GM18861 (cell line): ENCODE results near the gene UGT2A3.

ENCODE experiments used
- ATAC-seq: cut with Tn5 transposase; IDR thresholded peaks from one replicate; pipeline ENCODE4 v1.9.1; 2021; ENCODE audit not compliant: unreplicated experiment

Gene UGT2A3

DNA sequence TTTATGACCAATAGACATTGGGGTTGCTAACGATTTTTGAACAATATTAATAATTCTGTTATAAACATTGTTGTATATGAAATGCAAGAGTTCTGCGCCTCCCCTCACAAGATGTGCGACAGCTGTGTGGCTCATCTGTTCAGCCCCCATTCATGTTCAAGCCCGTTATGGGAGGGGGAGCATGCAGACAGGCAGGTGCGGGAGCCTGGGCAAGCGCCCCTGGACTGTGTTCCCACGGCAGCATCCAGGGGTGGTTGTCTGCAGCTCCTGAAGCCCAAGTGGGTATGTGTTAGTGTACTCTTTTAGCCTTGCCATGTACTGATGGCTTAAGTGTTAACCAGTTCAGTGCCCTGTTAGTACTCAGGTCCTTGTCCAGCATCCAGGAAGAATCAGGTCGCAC lies 34.6 kb downstream of the UGT2A3 start:
- no peak for ATAC-seq

GRCh38 chr4:68912807-68913206 lies 38.8 kb downstream of the UGT2A3 start:
- ATAC-seq, result no peak

GRCh38 chr4:68909385-68909784 lies 42.2 kb downstream of the UGT2A3 start:
- no peak for ATAC-seq

DNA sequence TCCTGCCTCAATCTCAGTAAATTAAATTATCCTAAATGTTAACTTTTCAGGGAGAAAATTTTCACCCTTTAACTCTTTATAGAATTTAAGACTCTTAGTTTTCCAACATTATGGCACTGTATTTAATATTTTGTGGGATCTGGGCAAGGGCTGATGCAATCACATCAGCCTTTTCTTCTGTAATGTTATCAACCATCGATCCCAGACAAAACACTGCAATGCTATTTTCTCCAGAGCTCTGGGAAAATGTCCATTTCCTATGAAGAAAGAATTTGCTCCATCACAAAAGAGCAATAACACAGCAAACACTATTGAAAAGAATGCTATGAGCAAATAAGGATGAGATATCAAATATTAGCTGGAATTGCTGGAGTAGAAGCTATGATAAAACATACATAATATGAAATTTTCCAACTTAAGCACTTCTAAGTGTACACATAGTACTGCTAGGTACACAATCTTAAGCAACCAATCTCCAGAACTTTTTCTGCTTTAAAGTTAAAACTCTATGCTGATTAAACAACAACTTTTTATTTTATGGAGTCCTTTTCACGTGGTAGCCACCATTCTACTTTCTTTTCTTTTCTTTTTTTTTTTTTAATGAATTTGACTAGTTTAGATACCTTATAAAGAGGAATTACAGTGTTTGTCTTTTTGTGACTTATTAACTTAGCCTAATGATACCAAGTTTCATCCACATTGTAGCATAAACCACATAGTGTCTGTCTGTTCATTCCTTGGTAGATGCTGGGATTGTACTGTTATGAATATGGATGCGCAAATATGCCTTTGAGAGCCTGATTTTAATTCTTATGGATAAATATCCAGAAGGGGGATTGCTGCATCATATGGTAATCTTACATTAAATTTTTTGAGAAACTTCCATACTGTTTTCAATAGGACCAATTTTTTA lies 43.6 kb downstream of the UGT2A3 start:
- ATAC-seq, result no peak

- no peak for ATAC-seq
Observed at GRCh38 chr4:68907245-68907644, 44.4 kb downstream of the UGT2A3 start.

DNA sequence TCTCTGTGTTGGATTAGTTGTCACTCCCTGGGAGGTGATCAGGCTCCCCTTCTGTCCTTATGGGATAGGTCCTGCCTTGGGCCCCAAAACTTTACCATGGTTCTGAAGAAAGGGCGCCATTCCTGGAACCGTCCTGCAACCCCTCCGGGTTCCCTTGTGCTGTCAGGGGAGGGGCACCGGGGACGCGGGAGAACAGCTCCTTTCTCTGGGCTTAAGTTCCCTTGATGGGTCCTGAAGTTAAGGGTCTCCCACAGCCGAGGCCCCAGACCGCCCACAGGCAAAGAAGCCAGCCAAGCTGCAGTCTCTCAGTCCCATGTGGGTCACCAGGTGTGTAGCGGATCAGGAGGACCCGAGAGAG lies 44.8 kb downstream of the UGT2A3 start:
- ATAC-seq, result no peak

GRCh38 chr4:68905939-68906779 lies 45.4 kb downstream of the UGT2A3 start:
- ATAC-seq, result no peak

DNA sequence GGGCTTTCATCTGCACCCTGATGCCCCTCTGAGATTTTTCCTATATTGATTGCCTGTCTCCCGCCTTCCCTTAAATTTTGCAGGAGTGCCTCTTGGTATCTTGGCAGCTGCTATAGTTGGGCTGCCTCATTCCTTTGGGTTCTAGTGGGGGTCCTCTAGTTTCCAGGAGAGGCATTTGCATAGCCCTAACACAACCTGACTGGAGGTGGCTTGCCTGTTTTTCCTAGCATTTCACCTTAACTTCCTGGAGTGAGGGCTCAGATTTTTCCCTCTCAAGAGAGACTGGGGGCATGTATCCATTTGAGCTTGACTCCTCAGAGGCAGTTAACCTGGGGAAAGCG lies 46.0 kb downstream of the UGT2A3 start:
- ATAC-seq, result no peak

GRCh38 chr4:68904786-68905185 lies 46.8 kb downstream of the UGT2A3 start:
- ATAC-seq, result peak; percentile 49

DNA sequence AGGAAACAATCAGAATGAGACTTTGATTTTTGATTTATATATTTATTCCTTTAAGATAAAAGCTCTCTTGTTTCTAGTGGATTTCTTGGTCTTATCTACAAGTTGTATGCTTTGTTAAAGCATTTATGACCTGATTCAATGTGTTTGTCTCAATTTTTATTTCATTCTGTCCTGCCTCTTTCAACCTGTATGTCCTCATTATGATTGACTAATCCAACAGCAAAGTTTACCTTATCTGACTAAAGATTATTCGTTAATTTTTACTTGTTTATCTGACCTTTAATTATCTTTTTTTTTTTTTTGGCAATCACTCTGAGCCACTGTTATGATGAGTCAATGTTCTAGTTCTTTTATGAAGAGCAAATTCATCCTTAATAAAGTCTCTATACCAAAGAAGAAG lies 54.9 kb downstream of the UGT2A3 start:
- no peak for ATAC-seq

DNA sequence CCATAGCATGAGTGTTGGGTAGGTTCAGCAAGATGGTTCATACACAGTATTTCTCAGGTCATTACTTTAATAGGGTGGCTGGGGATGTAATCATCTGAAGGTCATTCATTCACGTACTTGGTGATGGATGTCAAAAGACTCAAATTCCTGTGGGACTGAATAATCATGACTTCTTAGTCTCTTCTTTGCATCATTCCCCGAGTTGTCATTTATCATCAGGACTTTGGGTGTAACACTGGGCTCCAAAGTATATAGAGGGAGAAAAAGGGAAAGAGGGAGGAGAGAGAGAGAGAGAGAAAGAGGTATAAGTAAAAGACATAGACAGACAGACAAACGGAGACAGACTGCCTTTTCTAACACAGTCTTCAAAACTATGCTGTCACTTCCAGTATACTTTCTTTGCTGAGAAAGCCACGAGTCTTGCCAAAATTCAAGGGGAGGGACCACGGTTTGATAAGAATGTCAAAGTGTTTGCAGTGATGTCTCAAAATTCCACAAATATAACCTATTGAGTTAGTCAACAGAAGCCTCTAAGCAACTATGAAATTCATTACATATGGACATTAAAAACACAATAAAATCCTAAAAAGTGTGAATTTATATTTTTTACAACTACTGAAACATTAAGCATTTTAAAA lies 55.9 kb downstream of the UGT2A3 start:
- no peak for ATAC-seq

DNA sequence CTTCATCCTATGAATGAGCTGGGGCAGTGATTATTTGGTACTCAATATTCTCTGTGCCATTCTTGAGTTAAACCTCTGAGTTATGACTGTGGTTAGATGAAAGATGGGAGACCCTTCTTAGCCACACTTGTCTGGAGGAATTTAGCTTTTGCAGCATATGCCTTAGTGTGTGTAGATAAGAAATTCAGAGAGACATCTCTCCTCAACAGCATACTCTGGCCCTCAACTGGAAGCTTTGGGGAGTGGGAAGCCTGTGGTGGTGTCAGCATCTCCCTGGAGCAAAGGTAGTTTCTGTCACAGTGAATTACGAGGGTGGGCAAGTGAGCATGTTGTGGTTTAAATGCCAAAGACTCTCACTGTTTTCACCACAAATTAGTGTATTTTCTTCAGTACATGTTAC lies 58.7 kb downstream of the UGT2A3 start:
- ATAC-seq, result no peak

- no peak for ATAC-seq
Observed at GRCh38 chr4:68891678-68892077, 59.9 kb downstream of the UGT2A3 start.

GRCh38 chr4:68885545-68885944 lies 66.1 kb downstream of the UGT2A3 start:
- no peak for ATAC-seq

DNA sequence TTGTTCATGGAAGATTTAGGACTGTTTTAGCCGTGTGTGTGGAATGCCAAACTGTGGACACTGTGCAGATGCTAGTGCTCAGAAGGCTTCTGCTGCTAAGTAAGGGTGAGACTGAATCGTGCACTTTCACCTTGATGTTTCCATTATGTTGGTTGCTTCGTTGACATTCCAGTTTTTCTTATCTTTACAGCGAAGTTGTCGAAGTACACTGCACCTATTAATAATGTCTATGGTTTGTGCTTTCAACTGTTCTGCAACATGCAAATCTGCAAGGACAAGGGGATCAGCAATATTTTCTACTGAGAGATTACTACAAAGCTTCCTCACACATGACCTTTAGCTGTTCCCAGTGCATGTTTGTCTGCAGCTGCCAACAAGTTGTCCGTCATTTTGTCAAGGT lies 67.7 kb downstream of the UGT2A3 start:
- no peak for ATAC-seq
